Activated CD4-positive, alpha-beta T cell treated with anti-CD3 and anti-CD28 coated beads for 36 hours (primary cell): ENCODE measurements around the gene SYN1. TPM values are rescaled to one million over a fixed set of nuclear protein-coding genes. Genes with fewer than 3 reads are reported as not detected.
A peak's percentile ranks its signal among the peaks of the same experiment; 100 is the strongest.

Source experiments
- ATAC-seq: fragments of 200-7000 bp; cut with Tn5 transposase; one replicate; pipeline ENCODE4 v1.10.0; 2021; ENCODE audit warnings: mild to moderate bottlenecking, moderate library complexity
- CTCF ChIA-PET: fragments of 350-600 bp; sonication (Branson Sonifier 250); formaldehyde crosslinking; loops from one replicate; lab custom pipeline; 2021; ENCODE audit warnings: antibody characterized with exemption; lab: Charles Lee
- POLR2A ChIA-PET: fragments of 350-600 bp; sonication (Branson Sonifier 250); formaldehyde crosslinking; loops from one replicate; lab custom pipeline; 2021; ENCODE audit warnings: antibody characterized with exemption, inconsistent platforms; lab: Charles Lee
- DNase-seq: peaks from one replicate; pipeline ENCODE4 v3.0.0-alpha.2; 2020
- H3K27ac Mint-ChIP-seq: one replicate; pipeline ENCODE4 v1.8.0; 2021; ENCODE audit warnings: mixed read lengths
- H3K27me3 Mint-ChIP-seq: one replicate; pipeline ENCODE4 v1.8.0; 2021; ENCODE audit warnings: mixed read lengths
- H3K36me3 Mint-ChIP-seq: one replicate; pipeline ENCODE4 v1.8.0; 2021; ENCODE audit warnings: low read depth, mixed read lengths
- H3K4me1 Mint-ChIP-seq: one replicate; pipeline ENCODE4 v1.8.0; 2021; ENCODE audit warnings: mixed read lengths
- H3K4me3 Mint-ChIP-seq: one replicate; pipeline ENCODE4 v1.8.0; 2021; ENCODE audit warnings: mild to moderate bottlenecking, moderate library complexity, mixed read lengths
- H3K9me3 Mint-ChIP-seq: one replicate; pipeline ENCODE4 v1.8.0; 2021; ENCODE audit warnings: low read depth, mixed read lengths
- intact Hi-C, 2 experiments: fragments of 100-400 bp; cut with DNase I in 1 of 2; cut with micrococcal nuclease in 1 of 2; formaldehyde crosslinking; loops; one replicate each; pipeline versions ENCODE4 v1.14.2 to v1.15.1; 2022 to 2024; cut with DNase I, micrococcal nuclease
- total RNA-seq, 2 experiments: library from RNA; stranded (reverse); gene quantifications; one replicate each; pipeline ENCODE4 v1.2.3, GENCODE V29; 2021

Gene SYN1
- total RNA-seq, 2 experiments from 2014 or later, result 0.82 to 0.98 TPM

- DNase-seq (no peak), ATAC-seq (no peak)
- peaks cover 21% of the 10 kb centered on the region for H3K36me3 Mint-ChIP-seq
- no peaks in the 10 kb centered on the region for H3K27me3 Mint-ChIP-seq
- ChIA-PET POLR2A (no interaction called here), CTCF (no interaction called here)
- peak overlapping the region; percentile 89 for H3K4me3 Mint-ChIP-seq
- H3K4me1 Mint-ChIP-seq, result peaks cover 37% of the 10 kb centered on the region
- H3K27ac Mint-ChIP-seq, result peak overlapping the region; percentile 94
- H3K9me3 Mint-ChIP-seq, result no peaks in the 10 kb centered on the region
- intact Hi-C loops, result loop anchor here (2.0 to 5.0 kb wide), 5 partner anchors 67 to 978 kb away; partner anchors contain the start of genes ELK1 (in 2 of the 2), CFP (in 1 of the 2) and TBC1D25 (in 1 of the 2)
Observed at GRCh38 chrX:47560179-47560933, 59.3 kb downstream of the SYN1 start.

GRCh38 chrX:47558436-47558835 lies 61.2 kb downstream of the SYN1 start:
- H3K4me1 Mint-ChIP-seq, result peaks cover 25% of the 10 kb centered on the region
- ATAC-seq (no peak), DNase-seq (no peak)
- CTCF ChIA-PET, result interaction anchor here (0.9 kb wide), 1 partner anchor 11 kb away, joined by 3 read pairs; no protein-coding TSS in a partner anchor
- H3K27ac Mint-ChIP-seq, result no peak overlapping the region
- no peaks in the 10 kb centered on the region for H3K27me3 Mint-ChIP-seq
- peaks cover 9% of the 10 kb centered on the region for H3K36me3 Mint-ChIP-seq
- POLR2A ChIA-PET, result interaction anchor here (0.6 to 0.7 kb wide), 2 partner anchors 321 to 383 kb away, joined by 3 to 7 read pairs; no protein-coding TSS in a partner anchor
- no peaks in the 10 kb centered on the region for H3K9me3 Mint-ChIP-seq
- H3K4me3 Mint-ChIP-seq, result no peak overlapping the region
- intact Hi-C loops, result no loop called here

GRCh38 chrX:47556045-47556623 lies 63.5 kb downstream of the SYN1 start:
- no peaks in the 10 kb centered on the region for H3K36me3 Mint-ChIP-seq
- H3K27ac Mint-ChIP-seq, result peak overlapping the region; percentile 93
- CTCF ChIA-PET, result interaction anchor here (0.8 to 1.0 kb wide), 2 partner anchors 9 to 95 kb away, joined by 3 to 4 read pairs; no protein-coding TSS in a partner anchor
- intact Hi-C loops, result loop anchor here in 1 of 2 experiments (1.0 to 2.0 kb wide), 2 partner anchors 74 to 471 kb away; no protein-coding TSS in a partner anchor
- H3K4me1 Mint-ChIP-seq, result peaks cover 14% of the 10 kb centered on the region
- peak overlapping the region; percentile 83 for H3K4me3 Mint-ChIP-seq
- POLR2A ChIA-PET, result interaction anchor here (1.0 kb wide), 1 partner anchor 338 kb away, joined by 3 read pairs; no protein-coding TSS in a partner anchor
- DNase-seq (peak; percentile 90), ATAC-seq (peak; percentile 90)
- no peaks in the 10 kb centered on the region for H3K9me3 Mint-ChIP-seq
- no peaks in the 10 kb centered on the region for H3K27me3 Mint-ChIP-seq

GRCh38 chrX:47543496-47543895 lies 76.2 kb downstream of the SYN1 start:
- no peak for DNase-seq
- Mint-ChIP-seq H3K27me3 (no peaks in the 10 kb centered on the region), H3K27ac (no peak overlapping the region), H3K9me3 (no peaks in the 10 kb centered on the region), H3K4me3 (no peak overlapping the region), H3K4me1 (no peaks in the 10 kb centered on the region), H3K36me3 (no peaks in the 10 kb centered on the region)
- POLR2A ChIA-PET, result no interaction called here
- intact Hi-C loops, result no loop called here
- CTCF ChIA-PET, result no interaction called here
- ATAC-seq, result no peak

- Mint-ChIP-seq H3K9me3 (no peaks in the 10 kb centered on the region), H3K27me3 (no peaks in the 10 kb centered on the region), H3K4me1 (no peaks in the 10 kb centered on the region), H3K4me3 (no peak overlapping the region), H3K27ac (no peak overlapping the region), H3K36me3 (no peaks in the 10 kb centered on the region)
- ChIA-PET CTCF (no interaction called here), POLR2A (no interaction called here)
- peak; percentile 49 for ATAC-seq
- intact Hi-C loops, result no loop called here
- peak; percentile 17 for DNase-seq
Observed at GRCh38 chrX:47540754-47541538, 78.7 kb downstream of the SYN1 start.

- intact Hi-C loops, result no loop called here
- Mint-ChIP-seq H3K4me3 (no peak overlapping the region), H3K4me1 (no peaks in the 10 kb centered on the region), H3K36me3 (no peaks in the 10 kb centered on the region), H3K27me3 (no peaks in the 10 kb centered on the region), H3K9me3 (no peaks in the 10 kb centered on the region), H3K27ac (no peak overlapping the region)
- ChIA-PET POLR2A (no interaction called here), CTCF (no interaction called here)
- ATAC-seq, result no peak
- DNase-seq, result no peak
Observed at GRCh38 chrX:47539860-47540259, 79.8 kb downstream of the SYN1 start.

GRCh38 chrX:47530049-47530448 lies 89.6 kb downstream of the SYN1 start:
- DNase-seq, result no peak
- no peaks in the 10 kb centered on the region for H3K4me1 Mint-ChIP-seq
- no peak overlapping the region for H3K4me3 Mint-ChIP-seq
- ChIA-PET POLR2A (no interaction called here), CTCF (no interaction called here)
- no peak for ATAC-seq
- H3K36me3 Mint-ChIP-seq, result no peaks in the 10 kb centered on the region
- no peaks in the 10 kb centered on the region for H3K27me3 Mint-ChIP-seq
- intact Hi-C loops, result no loop called here
- H3K27ac Mint-ChIP-seq, result no peak overlapping the region
- H3K9me3 Mint-ChIP-seq, result no peaks in the 10 kb centered on the region

GRCh38 chrX:47529548-47529947 lies 90.1 kb downstream of the SYN1 start:
- Mint-ChIP-seq H3K27ac (no peak overlapping the region), H3K36me3 (no peaks in the 10 kb centered on the region), H3K4me1 (no peaks in the 10 kb centered on the region), H3K27me3 (no peaks in the 10 kb centered on the region), H3K4me3 (no peak overlapping the region), H3K9me3 (no peaks in the 10 kb centered on the region)
- ATAC-seq (no peak), DNase-seq (no peak)
- CTCF ChIA-PET, result no interaction called here
- intact Hi-C loops, result loop anchor here in 1 of 2 experiments (10.0 kb wide), 1 partner anchor 145 kb away; no protein-coding TSS in a partner anchor
- POLR2A ChIA-PET, result interaction anchor here (0.6 kb wide), 1 partner anchor 10 kb away, joined by 5 read pairs; no protein-coding TSS in a partner anchor

- intact Hi-C loops, result loop anchor here (1.0 to 10.0 kb wide), 8 partner anchors 27 to 332 kb away; partner anchors contain the start of genes UBA1 (in 1 of the 2) and ZNF41 (in 1 of the 2)
- no peaks in the 10 kb centered on the region for H3K9me3 Mint-ChIP-seq
- H3K27me3 Mint-ChIP-seq, result no peaks in the 10 kb centered on the region
- ATAC-seq (no peak), DNase-seq (no peak)
- peak overlapping the region; percentile 60 for H3K4me3 Mint-ChIP-seq
- no peaks in the 10 kb centered on the region for H3K4me1 Mint-ChIP-seq
- H3K36me3 Mint-ChIP-seq, result no peaks in the 10 kb centered on the region
- no peak overlapping the region for H3K27ac Mint-ChIP-seq
- ChIA-PET POLR2A (no interaction called here), CTCF (interaction anchor here (0.6 to 3.5 kb wide), 16 partner anchors 8 to 822 kb away, joined by 3 to 18 read pairs (median 4); no protein-coding TSS in a partner anchor)
Observed at GRCh38 chrX:47523713-47524166, 95.9 kb downstream of the SYN1 start.

GRCh38 chrX:47523297-47523696 lies 96.4 kb downstream of the SYN1 start:
- ATAC-seq (peak; percentile 99), DNase-seq (peak; percentile 88)
- POLR2A ChIA-PET, result no interaction called here
- no peaks in the 10 kb centered on the region for H3K27me3 Mint-ChIP-seq
- H3K27ac Mint-ChIP-seq, result no peak overlapping the region
- no peaks in the 10 kb centered on the region for H3K4me1 Mint-ChIP-seq
- intact Hi-C loops, result loop anchor here (1.0 to 10.0 kb wide), 8 partner anchors 26 to 332 kb away; partner anchors contain the start of genes UBA1 (in 1 of the 2) and ZNF41 (in 1 of the 2)
- CTCF ChIA-PET, result interaction anchor here (0.5 to 3.5 kb wide), 18 partner anchors 8 to 823 kb away, joined by 3 to 18 read pairs (median 4); no protein-coding TSS in a partner anchor
- no peaks in the 10 kb centered on the region for H3K36me3 Mint-ChIP-seq
- H3K9me3 Mint-ChIP-seq, result no peaks in the 10 kb centered on the region
- peak overlapping the region; percentile 60 for H3K4me3 Mint-ChIP-seq
